ENCODE measurements around the gene GNA12.
"Not testable (repeated sequence)": the region's sequence is repeated elsewhere in the genome, so short reads cannot be mapped to it uniquely, and the experiment has no call there.

Gene GNA12

GRCh38 chr7:2711895-2712675 is 132.0 kb downstream of the GNA12 start:
- DNase-seq (ENCODE audit: low read depth) = no peak

DNA sequence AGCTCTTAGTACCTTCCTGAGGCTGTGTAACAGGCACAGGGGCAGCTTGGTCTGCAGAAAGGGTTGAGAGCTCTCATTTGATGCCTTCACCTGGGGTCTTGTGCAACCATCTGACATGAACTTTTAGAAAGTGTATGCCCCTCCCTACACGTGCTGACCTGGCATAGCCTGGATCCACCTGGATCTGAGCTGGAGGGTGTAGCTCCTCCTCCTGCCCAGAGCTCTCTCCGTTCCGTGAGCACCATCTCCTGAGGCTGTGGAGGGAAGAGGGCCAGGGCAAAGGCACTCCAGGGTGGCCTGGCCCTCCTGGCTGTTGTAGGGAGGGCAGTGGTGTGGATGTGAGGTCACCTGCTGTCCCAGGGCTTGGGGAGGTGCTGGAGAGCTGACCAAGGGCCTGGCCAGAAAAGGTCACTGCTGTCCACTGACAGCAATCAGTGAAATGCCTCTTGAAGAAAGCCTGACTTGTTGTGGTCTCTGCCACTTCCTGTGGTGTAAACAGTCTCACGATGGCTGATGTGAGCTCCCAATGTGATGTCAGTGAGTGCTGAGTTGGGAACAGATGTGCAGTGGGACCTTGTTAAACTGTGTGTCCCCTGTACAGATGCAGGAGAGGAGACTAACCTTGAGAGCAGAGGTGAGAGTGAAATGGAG is 133.1 kb downstream of the GNA12 start:
- DNase-seq (ENCODE audit: low read depth) = peak; percentile 29

GRCh38 chr7:2710286-2710655 is 133.8 kb downstream of the GNA12 start:
- DNase-seq (ENCODE audit: low read depth) = peak; percentile 61

DNA sequence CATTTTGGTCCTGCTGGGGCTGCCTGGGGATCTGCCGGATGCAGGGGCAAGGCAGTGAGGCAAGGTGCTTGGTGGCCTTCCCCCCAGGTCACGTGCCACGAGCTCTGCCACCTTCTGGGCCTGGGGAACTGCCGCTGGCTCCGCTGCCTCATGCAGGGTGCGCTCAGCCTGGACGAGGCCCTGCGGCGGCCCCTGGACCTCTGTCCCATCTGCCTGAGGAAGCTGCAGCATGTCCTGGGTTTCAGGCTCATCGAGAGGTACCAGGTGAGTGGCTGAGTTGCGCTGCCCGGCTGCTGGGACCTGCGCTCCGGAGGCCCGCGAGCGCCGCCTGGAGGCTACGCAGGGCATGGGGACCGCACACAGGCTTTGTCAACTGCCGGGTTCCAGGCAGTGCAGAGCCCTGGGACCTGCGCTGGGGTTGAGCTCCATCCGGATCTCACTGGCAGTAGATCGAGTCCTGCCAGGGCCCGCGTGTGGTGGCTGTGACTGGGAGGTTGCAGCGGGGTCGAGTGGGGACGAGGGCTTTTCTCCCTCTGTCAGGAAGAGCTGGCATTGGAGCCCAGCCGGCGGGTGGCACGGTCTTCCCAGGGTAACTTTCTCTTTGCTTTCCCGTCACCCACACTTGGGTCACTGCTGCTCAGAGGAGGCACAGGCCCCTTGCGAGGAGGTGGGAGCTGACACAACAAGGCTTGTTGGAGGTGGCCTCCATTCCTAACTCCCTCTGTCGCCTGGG is 134.4 kb downstream of the GNA12 start:
- peak; percentile 65 for DNase-seq (ENCODE audit: low read depth)

DNA sequence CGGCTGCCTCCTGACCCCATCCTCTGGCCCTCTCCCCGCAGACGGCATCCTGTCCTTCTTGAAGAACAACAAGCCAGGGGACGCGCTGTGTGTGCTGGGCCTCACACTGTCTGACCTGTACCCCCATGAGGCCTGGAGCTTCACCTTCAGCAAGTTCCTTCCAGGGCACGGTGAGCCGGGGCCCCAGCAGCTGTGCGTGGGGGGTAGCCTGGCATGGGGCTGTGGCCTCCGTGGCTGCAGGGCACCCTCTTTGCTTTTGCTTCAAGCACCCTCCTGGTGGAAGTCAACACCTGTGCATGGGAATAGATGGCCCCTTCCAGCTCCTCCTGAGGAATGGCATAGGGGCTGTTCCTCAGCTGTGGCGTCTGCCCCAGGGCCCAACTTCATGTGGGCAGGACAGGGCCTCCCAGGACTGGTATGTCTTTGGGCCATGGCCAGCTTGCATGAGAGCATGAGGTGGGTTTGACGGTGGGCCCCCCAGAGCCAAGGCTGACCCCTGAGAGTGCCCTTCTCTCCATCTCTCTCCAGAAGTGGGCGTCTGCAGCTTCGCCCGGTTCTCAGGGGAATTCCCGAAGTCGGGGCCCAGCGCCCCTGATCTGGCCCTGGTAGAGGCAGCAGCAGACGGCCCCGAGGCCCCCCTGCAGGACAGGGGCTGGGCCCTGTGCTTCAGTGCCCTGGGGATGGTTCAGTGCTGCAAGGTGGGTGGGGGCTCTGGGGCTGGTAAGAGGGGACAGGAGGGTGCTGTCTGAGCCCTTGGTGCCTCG is 135.4 kb downstream of the GNA12 start:
- no peak for DNase-seq (ENCODE audit: low read depth)

DNA sequence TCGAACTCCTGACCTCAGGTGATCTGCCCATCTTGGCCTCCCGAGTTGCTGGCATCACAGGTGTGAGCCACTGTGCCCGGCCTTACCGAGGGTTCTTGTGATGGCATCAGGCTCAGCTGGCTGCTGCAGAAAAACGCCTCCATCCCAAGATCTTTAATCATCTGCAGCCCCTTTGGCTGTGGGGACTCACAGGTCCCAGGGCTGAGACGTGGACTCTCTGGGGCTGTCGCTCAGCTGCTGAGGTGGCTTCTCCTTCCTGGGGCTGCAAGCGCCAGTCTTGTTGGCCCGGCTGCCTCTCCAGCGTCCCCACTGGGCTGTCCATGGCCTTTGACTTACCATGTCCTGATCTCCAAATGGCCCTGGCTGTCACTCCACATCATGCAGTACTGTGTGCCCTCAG is 136.1 kb downstream of the GNA12 start:
- DNase-seq (ENCODE audit: low read depth) = no peak

DNA sequence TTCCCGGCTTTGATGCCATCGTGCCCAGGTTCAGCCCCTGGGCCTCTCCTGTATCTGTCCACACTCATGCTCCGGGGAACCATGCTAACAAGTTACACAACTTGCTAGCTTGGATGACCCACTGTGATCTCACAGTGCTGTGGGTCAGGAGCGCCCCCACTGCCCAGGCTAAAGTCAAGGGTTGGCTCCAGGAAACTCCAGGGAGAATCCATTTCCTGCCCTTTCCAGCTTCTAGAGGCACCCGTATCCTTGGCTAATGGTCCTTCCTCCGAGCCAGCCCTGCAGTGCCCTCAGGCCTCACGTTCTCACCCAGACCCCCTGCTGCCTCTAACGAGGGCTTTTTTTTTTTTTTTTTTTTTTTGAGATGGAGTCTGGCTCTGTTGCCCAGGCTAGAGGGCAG is 136.6 kb downstream of the GNA12 start:
- no peak for DNase-seq (ENCODE audit: low read depth)

DNA sequence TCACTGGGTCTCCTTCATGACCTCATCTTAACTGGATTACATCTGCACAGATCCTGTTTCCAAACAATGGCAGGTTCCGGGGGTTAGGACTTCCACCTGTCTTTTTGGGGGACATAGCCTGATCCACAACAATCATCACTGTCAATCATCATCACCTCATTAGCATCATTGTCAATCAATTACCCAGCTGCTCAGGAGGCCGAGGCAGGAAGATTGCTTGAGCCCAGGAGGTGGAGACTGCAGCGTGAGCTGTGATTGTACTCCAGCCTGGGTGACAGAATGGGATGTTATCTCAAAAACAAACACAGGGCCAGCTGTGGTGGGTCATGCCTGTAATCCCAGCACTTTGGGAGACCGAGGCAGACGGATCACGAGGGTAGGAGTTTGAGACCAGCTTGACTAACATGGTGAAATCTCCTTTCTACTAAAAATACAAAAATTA is 137.4 kb downstream of the GNA12 start:
- DNase-seq (ENCODE audit: low read depth) = no peak

DNA sequence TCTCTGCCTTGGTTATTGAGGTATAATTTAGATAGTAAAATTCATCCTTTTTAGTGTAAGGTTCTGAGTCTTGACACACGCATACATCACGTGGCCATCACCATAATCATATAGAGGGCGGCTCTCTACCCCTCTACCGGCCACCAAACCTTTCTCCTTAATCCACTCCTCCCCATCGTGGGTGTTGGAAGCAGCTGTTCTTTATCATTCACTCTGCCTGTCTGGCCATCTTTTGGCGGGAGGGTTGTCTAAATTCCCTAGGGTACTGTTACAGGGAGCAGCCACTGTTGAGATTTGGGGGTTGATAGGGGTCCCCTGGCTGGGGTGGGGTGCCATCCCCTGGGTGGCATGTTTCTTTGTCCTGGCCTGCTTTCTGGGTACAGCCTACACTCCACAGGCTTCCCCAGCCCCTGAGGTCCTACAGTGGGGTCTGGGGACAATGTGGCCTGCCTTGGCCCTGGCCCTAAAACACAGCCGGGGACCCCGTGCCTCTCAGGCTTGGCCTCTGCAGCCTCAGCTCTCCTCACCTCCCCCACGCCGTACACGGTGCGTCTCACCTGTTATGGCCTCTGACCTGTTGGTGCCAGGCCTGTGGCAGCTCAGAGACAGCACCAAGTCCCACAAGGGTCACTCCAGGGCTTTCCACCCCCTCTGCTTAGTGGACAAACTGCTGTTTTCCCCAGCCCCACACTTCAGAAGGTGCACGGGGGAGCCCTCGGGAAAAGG is 138.6 kb downstream of the GNA12 start:
- no peak for DNase-seq (ENCODE audit: low read depth)

GRCh38 chr7:2702594-2702957 is 141.5 kb downstream of the GNA12 start:
- no peak for DNase-seq (ENCODE audit: low read depth)

DNA sequence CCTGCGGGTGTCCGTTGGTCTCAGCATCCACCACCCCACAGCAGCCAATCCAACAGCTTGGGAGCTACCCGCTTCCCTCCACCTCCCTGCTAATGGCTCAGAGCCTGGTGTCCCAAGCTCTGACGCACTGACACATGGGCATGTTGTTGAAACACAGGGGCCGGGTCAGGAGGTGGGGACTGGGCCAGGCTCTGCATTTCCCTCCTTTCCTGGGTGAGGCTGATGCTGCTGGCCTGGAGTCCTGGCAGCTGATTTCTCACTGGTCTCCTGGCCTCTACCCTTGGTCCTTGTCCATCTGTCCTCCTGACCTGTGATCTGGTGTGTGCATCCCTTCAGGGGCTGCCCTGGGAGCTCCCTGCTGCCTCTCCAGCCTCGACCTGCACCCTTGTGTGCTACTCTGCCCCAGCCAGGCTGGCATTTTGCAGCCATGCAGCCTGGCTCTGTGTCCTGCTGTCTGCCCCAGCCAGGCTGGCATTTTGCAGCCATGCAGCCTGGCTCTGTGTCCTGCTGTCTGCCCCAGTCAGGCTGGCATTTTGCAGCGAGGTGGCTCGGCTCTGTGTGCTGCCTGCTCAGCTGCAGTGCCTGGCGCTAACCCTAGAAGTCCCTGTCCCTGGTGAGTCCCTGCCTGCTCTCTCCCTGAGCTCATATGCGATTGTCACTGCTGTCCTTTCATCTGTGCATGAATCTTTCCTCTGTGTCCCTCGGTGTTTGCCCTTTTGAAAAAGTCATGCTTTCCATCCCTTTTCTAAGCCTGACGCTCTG is 142.1 kb downstream of the GNA12 start:
- no peak for DNase-seq (ENCODE audit: low read depth)

DNA sequence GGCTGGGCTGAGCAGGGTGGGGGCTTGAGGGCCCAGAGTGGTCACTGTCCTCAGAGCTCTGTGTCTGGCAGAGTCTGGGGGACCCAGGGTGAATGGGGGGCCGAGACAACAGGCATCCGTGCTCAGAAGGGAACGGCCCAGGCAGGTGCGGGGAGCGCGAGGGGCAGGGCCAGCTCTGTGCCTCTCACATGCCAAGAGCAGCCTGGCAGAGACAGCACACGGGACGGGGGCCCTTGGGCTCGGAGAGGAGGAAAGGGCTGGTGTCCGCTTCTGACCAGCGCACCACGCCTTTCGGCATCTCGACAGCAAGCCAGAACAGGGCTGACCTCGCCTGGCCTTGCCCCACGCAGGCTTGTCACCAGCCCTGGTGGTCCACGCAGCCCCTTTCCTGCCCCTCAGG is 142.7 kb downstream of the GNA12 start:
- no peak for DNase-seq (ENCODE audit: low read depth)

- no peak for DNase-seq (ENCODE audit: low read depth)
These were observed 143.8 kb downstream of the GNA12 start for GRCh38 chr7:2700141-2700850.

DNA sequence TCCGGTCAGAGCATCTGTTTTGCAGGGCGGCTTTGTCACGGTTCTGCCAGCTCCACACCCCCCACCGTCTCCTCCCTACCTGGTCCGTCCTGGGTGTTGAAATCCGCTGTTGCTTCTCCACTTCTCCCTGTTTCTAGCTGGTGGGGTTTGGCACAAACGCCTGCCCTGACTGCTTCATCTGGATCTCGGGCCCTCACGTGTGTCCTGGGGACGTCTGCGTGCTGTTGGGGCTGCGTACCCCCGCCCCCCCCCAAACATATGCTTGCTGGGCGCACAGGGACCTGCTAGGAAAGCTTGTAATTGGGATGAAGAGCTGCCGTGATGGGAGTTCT is 144.9 kb downstream of the GNA12 start:
- no peak for DNase-seq (ENCODE audit: low read depth)

- peak; percentile 23 for DNase-seq (ENCODE audit: low read depth)
These were observed 145.4 kb downstream of the GNA12 start for GRCh38 chr7:2698581-2699288.

DNA sequence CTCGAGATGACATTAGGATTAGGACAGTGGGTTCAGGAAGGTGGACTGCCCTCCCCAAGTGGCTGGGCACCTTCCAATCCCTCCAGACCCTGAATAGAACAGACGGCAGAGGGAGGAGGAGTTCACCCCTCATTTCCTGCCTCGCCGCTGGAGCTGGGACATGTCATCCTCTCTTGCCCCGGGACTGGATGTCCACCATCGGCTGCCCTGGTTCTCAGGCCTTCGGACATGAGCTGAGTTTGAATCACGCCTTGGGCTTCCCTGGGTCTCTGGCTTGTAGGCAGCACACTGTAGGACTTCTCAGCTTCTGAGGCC is 150.0 kb downstream of the GNA12 start:
- not testable (repeated sequence) for DNase-seq (ENCODE audit: low read depth)

GRCh38 chr7:2693420-2694121 is 150.5 kb downstream of the GNA12 start:
- not testable (repeated sequence) for DNase-seq (ENCODE audit: low read depth)

DNA sequence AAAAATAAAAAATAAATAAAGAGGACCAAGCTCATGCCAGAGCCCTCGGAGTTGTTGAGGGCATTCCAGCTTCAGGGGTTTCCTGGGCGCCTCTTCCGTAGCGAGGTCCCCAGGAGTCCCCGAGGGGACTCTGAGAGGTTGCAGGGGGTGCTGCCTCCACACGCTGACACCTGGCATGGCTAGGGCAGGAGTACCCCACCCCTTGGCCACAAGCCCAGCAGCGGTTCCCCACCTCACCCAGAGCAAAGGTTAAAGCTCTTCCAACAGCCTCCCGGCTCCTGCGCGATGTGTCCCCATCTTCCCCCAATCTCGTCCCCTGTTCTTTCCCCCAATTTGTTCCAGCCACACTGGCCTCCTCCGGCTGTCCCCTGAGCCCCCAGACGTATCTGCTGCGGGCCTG is 151.6 kb downstream of the GNA12 start:
- no peak for DNase-seq (ENCODE audit: low read depth)

- DNase-seq (ENCODE audit: low read depth) = not testable (repeated sequence)
These were observed 152.1 kb downstream of the GNA12 start for GRCh38 chr7:2691932-2692439.

Data from T follicular helper cell (primary cell).